ENCODE data around the gene BHMT2.

DNA sequence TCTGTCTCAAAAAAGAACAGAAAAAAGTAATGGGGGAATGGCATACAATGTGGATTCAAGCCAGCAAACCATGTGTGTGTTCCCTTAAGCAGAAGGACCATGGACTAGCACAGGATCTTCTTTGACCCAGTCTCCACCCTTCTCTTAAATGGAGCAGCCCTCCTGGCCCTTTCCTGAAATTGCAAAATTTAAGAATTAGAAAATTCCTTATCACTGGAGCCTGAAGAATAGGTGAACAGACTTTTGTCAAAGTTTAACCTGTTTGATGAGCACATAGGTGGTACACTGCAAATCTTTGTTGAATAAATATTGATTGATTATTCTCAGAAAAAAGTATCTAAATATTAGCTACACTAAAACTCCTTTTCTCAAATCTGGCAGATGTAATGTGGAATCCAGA lies 12.7 kb upstream of the BHMT2 start:
- TF ChIP-seq, protein P1, sequence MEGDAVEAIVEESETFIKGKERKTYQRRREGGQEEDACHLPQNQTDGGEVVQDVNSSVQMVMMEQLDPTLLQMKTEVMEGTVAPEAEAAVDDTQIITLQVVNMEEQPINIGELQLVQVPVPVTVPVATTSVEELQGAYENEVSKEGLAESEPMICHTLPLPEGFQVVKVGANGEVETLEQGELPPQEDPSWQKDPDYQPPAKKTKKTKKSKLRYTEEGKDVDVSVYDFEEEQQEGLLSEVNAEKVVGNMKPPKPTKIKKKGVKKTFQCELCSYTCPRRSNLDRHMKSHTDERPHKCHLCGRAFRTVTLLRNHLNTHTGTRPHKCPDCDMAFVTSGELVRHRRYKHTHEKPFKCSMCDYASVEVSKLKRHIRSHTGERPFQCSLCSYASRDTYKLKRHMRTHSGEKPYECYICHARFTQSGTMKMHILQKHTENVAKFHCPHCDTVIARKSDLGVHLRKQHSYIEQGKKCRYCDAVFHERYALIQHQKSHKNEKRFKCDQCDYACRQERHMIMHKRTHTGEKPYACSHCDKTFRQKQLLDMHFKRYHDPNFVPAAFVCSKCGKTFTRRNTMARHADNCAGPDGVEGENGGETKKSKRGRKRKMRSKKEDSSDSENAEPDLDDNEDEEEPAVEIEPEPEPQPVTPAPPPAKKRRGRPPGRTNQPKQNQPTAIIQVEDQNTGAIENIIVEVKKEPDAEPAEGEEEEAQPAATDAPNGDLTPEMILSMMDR (IDR thresholded peaks at IDR 0.05), result no peak
- TF ChIP-seq EZH2phosphoT487 (IDR thresholded peaks at IDR 0.05), result no peak
